Measurements from ENCODE around the gene ADAM12.

DNA sequence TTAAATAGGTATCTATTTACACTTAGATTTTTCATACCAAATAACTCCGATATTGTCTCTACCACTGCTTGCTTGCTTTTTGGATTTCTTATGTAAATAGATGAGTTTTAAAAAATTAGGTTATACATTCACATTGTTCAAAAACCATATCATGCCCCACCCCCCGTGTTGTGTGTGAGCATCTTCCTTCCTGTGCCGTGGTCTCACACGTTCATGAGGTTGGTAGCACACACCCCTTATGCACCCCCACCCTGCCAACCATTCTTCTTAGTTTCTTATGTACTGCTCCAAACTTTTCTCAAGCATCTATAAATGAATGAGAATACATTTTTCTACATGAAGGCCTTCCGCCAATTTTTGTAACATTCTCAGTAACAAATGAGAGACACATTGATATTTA, 376.3 kb downstream of the ADAM12 start:
- TF ChIP-seq, protein P1, sequence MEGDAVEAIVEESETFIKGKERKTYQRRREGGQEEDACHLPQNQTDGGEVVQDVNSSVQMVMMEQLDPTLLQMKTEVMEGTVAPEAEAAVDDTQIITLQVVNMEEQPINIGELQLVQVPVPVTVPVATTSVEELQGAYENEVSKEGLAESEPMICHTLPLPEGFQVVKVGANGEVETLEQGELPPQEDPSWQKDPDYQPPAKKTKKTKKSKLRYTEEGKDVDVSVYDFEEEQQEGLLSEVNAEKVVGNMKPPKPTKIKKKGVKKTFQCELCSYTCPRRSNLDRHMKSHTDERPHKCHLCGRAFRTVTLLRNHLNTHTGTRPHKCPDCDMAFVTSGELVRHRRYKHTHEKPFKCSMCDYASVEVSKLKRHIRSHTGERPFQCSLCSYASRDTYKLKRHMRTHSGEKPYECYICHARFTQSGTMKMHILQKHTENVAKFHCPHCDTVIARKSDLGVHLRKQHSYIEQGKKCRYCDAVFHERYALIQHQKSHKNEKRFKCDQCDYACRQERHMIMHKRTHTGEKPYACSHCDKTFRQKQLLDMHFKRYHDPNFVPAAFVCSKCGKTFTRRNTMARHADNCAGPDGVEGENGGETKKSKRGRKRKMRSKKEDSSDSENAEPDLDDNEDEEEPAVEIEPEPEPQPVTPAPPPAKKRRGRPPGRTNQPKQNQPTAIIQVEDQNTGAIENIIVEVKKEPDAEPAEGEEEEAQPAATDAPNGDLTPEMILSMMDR (IDR thresholded peaks at IDR 0.05; ENCODE audit: low read depth, low read length, poor library complexity, severe bottlenecking): no peak
- no peak for TF ChIP-seq EZH2phosphoT487 (IDR thresholded peaks at IDR 0.05; ENCODE audit: borderline replicate concordance, low read length)

Measured in DOHH2 (cell line).